ENCODE data around the gene ABHD17B. TPM values are rescaled to one million over a fixed set of nuclear protein-coding genes. Genes with fewer than 3 reads are reported as not detected.

ABHD17B gene
- total RNA-seq, 1 experiment from 2014 or later = 21.1 TPM

GRCh38 chr9:71822456-71822855 is 88.5 kb downstream of the ABHD17B start:
- no peak for ATAC-seq
- H3K36me3 ChIP-seq (ENCODE audit: control insufficient read depth, insufficient read depth, low read length) = no peaks in the 10 kb centered on the region
- BruUV-seq (replicated peaks) = no TSS peak
- no peak for DNase-seq (ENCODE audit: low read depth, low spot score)
- CTCF ChIA-PET = no interaction called here
- H3K27ac ChIP-seq (ENCODE audit: low read length) = no peak overlapping the region
- POLR2A ChIA-PET = no interaction called here
- intact Hi-C loops (cut with micrococcal nuclease; ENCODE audit: unreplicated experiment) (no loop called here), in situ Hi-C loops (cut with HindIII; ENCODE audit: low pct_unique_long_range_greater_than_20kb, low sequenced_read_pairs) (no loop called here)
- H3K27me3 ChIP-seq (ENCODE audit: control insufficient read depth, insufficient read depth, low read length) = no peaks in the 10 kb centered on the region
- TF ChIP-seq TCF7L2 (IDR thresholded peaks at IDR 0.05; ENCODE audit: low read depth, low read length) = no peak
- TF ChIP-seq CTCF (IDR thresholded peaks at IDR 0.05) = no peak
- no peak for TF ChIP-seq POLR2AphosphoS5 (IDR thresholded peaks at IDR 0.05; ENCODE audit: low read depth, low read length)
- TF ChIP-seq REST (IDR thresholded peaks at IDR 0.05; ENCODE audit: insufficient read depth in 1 of 2, low read depth in 2 of 2, low read length in 1 of 2) = no peak
- no peak for TF ChIP-seq SIN3A (IDR thresholded peaks at IDR 0.05; ENCODE audit: borderline replicate concordance, insufficient read depth, low read depth, low read length)
- H3K9me3 ChIP-seq (ENCODE audit: control insufficient read depth, insufficient read depth, low read depth, low read length) = no peaks in the 10 kb centered on the region
- H3K4me1 ChIP-seq (ENCODE audit: control insufficient read depth, insufficient read depth, low read length) = no peaks in the 10 kb centered on the region; the same call in 1 of the 2 replicates
- H3K4me3 ChIP-seq (ENCODE audit: low read depth in 2 of 2, low read length in 2 of 2) = no peak overlapping the region

- Histone ChIP-seq H3K27ac (ENCODE audit: low read length) (no peak overlapping the region), H3K27me3 (ENCODE audit: control insufficient read depth, insufficient read depth, low read length) (no peaks in the 10 kb centered on the region), H3K4me3 (ENCODE audit: low read depth in 2 of 2, low read length in 2 of 2) (no peak overlapping the region), H3K36me3 (ENCODE audit: control insufficient read depth, insufficient read depth, low read length) (no peaks in the 10 kb centered on the region), H3K9me3 (ENCODE audit: control insufficient read depth, insufficient read depth, low read depth, low read length) (no peaks in the 10 kb centered on the region), H3K4me1 (ENCODE audit: control insufficient read depth, insufficient read depth, low read length) (no peaks in the 10 kb centered on the region; the same call in none of the 2 replicates)
- in situ Hi-C loops (cut with HindIII; ENCODE audit: low pct_unique_long_range_greater_than_20kb, low sequenced_read_pairs) = no loop called here
- no TSS peak for BruUV-seq (replicated peaks)
- ChIA-PET POLR2A (no interaction called here), CTCF (no interaction called here)
- TF ChIP-seq REST (IDR thresholded peaks at IDR 0.05; ENCODE audit: insufficient read depth in 1 of 2, low read depth in 2 of 2, low read length in 1 of 2) = no peak
- no peak for TF ChIP-seq CTCF (IDR thresholded peaks at IDR 0.05)
- TF ChIP-seq TCF7L2 (IDR thresholded peaks at IDR 0.05; ENCODE audit: low read depth, low read length) = no peak
- no peak for TF ChIP-seq POLR2AphosphoS5 (IDR thresholded peaks at IDR 0.05; ENCODE audit: low read depth, low read length)
- TF ChIP-seq SIN3A (IDR thresholded peaks at IDR 0.05; ENCODE audit: borderline replicate concordance, insufficient read depth, low read depth, low read length) = no peak
- intact Hi-C loops (cut with micrococcal nuclease; ENCODE audit: unreplicated experiment) = no loop called here
- no peak for ATAC-seq
- no peak for DNase-seq (ENCODE audit: low read depth, low spot score)
Measured at GRCh38 chr9:71821405-71821804, 89.6 kb downstream of the ABHD17B start.

Measured in Panc1 (cell line).